H9 (cell line): ENCODE data around the gene KRTAP10-12. TPM values are rescaled to one million over a fixed set of nuclear protein-coding genes. Genes with fewer than 3 reads are reported as not detected.

Source experiments
- DNase-seq: peaks from one replicate; pipeline ENCODE4 v3.0.0-alpha.2; 2017
- H2AFZ ChIP-seq: one replicate; pipeline ENCODE4 v1.6.1; 2013; ENCODE audit warnings: mild to moderate bottlenecking, low read length, control low read depth, moderate library complexity
- H2AK5ac ChIP-seq: 2 replicates; pipeline ENCODE4 v1.6.1; 2013; ENCODE audit warnings: low read length, control low read depth, mixed read lengths; ENCODE audit not compliant: insufficient read length
- H2BK120ac ChIP-seq: one replicate; pipeline ENCODE4 v1.6.1; 2013; ENCODE audit warnings: low read depth, mild to moderate bottlenecking, low read length, control low read depth, inconsistent platforms; ENCODE audit not compliant: poor library complexity, severe bottlenecking
- H2BK12ac ChIP-seq: 2 replicates; pipeline ENCODE4 v1.6.1; 2013; ENCODE audit warnings: low read length, control low read depth, mixed read lengths, low read depth; ENCODE audit not compliant: insufficient read length
- H2BK15ac ChIP-seq: 2 replicates; pipeline ENCODE4 v1.6.1; 2013; ENCODE audit warnings: low read depth, low read length, control low read depth
- H2BK20ac ChIP-seq: one replicate; pipeline ENCODE4 v1.6.1; 2013; ENCODE audit warnings: low read depth, mild to moderate bottlenecking, low read length, control low read depth, inconsistent platforms; ENCODE audit not compliant: poor library complexity, severe bottlenecking
- H2BK5ac ChIP-seq: 2 replicates; pipeline ENCODE4 v1.6.1; 2013; ENCODE audit warnings: low read length, control low read depth, mixed read lengths; ENCODE audit not compliant: insufficient read length
- H3K14ac ChIP-seq: 2 replicates; pipeline ENCODE4 v1.6.1; 2013; ENCODE audit warnings: low read length, control low read depth; ENCODE audit not compliant: insufficient read depth
- H3K18ac ChIP-seq: 2 replicates; pipeline ENCODE4 v1.6.1; 2013; ENCODE audit warnings: low read depth, mild to moderate bottlenecking, mixed read lengths, low read length, control low read depth; ENCODE audit not compliant: insufficient read length
- H3K23ac ChIP-seq: 2 replicates; pipeline ENCODE4 v1.6.1; 2013; ENCODE audit warnings: low read length, control low read depth, mixed read lengths, low read depth; ENCODE audit not compliant: insufficient read length
- H3K23me2 ChIP-seq: 2 replicates; pipeline ENCODE4 v1.6.1; 2013; ENCODE audit warnings: low read depth, mild to moderate bottlenecking, mixed read lengths, low read length, control low read depth; ENCODE audit not compliant: insufficient read length, poor library complexity, severe bottlenecking
- H3K27ac ChIP-seq: 2 replicates; pipeline ENCODE4 v1.5.1; 2013; ENCODE audit warnings: low read length, control low read depth, mixed read lengths, low read depth; ENCODE audit not compliant: insufficient read length
- H3K27me3 ChIP-seq: 2 replicates; pipeline ENCODE4 v1.6.1; 2013; ENCODE audit warnings: low read length, control low read depth, inconsistent platforms; ENCODE audit not compliant: insufficient read depth
- H3K4ac ChIP-seq: 2 replicates; pipeline ENCODE4 v1.6.1; 2013; ENCODE audit warnings: low read depth, mild to moderate bottlenecking, control low read depth, inconsistent platforms, low read length, moderate library complexity
- H3K4me1 ChIP-seq: 2 replicates; pipeline ENCODE4 v1.6.1; 2013; ENCODE audit warnings: low read length, control low read depth, inconsistent platforms; ENCODE audit not compliant: insufficient read depth
- H3K4me2 ChIP-seq: 2 replicates; pipeline ENCODE4 v1.6.1; 2013; ENCODE audit warnings: low read length, control low read depth, mixed read lengths; ENCODE audit not compliant: insufficient read length, insufficient read depth
- H3K56ac ChIP-seq: 2 replicates; pipeline ENCODE4 v1.6.1; 2013; ENCODE audit warnings: low read depth, mild to moderate bottlenecking, mixed read lengths, low read length, control low read depth; ENCODE audit not compliant: insufficient read length
- H3K79me1 ChIP-seq: 2 replicates; pipeline ENCODE4 v1.6.1; 2013; ENCODE audit warnings: low read depth, mild to moderate bottlenecking, moderate library complexity, low read length, control low read depth, inconsistent platforms; ENCODE audit not compliant: insufficient read depth, poor library complexity, severe bottlenecking
- H3K79me2 ChIP-seq: 2 replicates; pipeline ENCODE4 v1.6.1; 2013; ENCODE audit warnings: low read length, control low read depth, inconsistent platforms; ENCODE audit not compliant: insufficient read depth
- H3K9ac ChIP-seq: 2 replicates; pipeline ENCODE4 v1.6.1; 2013; ENCODE audit warnings: low read length, control low read depth, mixed read lengths; ENCODE audit not compliant: insufficient read length; ENCODE audit errors: extremely low read depth
- H3K9me3 ChIP-seq: one replicate; pipeline ENCODE4 v1.6.1; 2013; ENCODE audit warnings: low read depth, low read length, inconsistent platforms; ENCODE audit not compliant: control insufficient read depth
- H3T11ph ChIP-seq: one replicate; pipeline ENCODE4 v1.6.1; 2013; ENCODE audit warnings: mild to moderate bottlenecking, low read length, control low read depth, inconsistent platforms
- H4K20me1 ChIP-seq: one replicate; pipeline ENCODE4 v1.6.1; 2013; ENCODE audit not compliant: control insufficient read depth, insufficient read length, insufficient read depth
- H4K5ac ChIP-seq: 2 replicates; pipeline ENCODE4 v1.6.1; 2013; ENCODE audit warnings: low read depth, mild to moderate bottlenecking, mixed read lengths, low read length, control low read depth; ENCODE audit not compliant: insufficient read length
- H4K8ac ChIP-seq: replicated peaks from 2 replicates; pipeline ENCODE4 v1.6.1; 2013; ENCODE audit warnings: low read length, control low read depth, mixed read lengths, low read depth; ENCODE audit not compliant: insufficient read length
- H4K91ac ChIP-seq: 2 replicates; pipeline ENCODE4 v1.6.1; 2013; ENCODE audit warnings: low read depth, mild to moderate bottlenecking, moderate library complexity, mixed read lengths, low read length, control low read depth; ENCODE audit not compliant: insufficient read length
- H3K27ac Mint-ChIP-seq, 3 experiments: 2 replicates in 2 of 3; 3 replicates in 1 of 3; pipeline ENCODE4 v1.8.0; 2020 to 2021; ENCODE audit warnings: mixed read lengths in 3 of 3, mild to moderate bottlenecking in 1 of 3, moderate library complexity in 1 of 3
- H3K27me3 Mint-ChIP-seq: 2 replicates; pipeline ENCODE4 v1.8.0; 2021; ENCODE audit warnings: low read depth, mild to moderate bottlenecking, moderate library complexity, mixed read lengths
- H3K36me3 Mint-ChIP-seq, 3 experiments: 2 replicates in 2 of 3; 3 replicates in 1 of 3; pipeline ENCODE4 v1.8.0; 2020 to 2021; ENCODE audit warnings: low read depth in 3 of 3, mixed read lengths in 3 of 3; ENCODE audit not compliant: insufficient read depth in 1 of 3
- H3K4me1 Mint-ChIP-seq, 2 experiments: 2 replicates each; pipeline ENCODE4 v1.8.0; 2020; ENCODE audit warnings: mixed read lengths in 2 of 2
- H3K4me3 Mint-ChIP-seq, 2 experiments: 2 replicates in 1 of 2; 3 replicates in 1 of 2; pipeline ENCODE4 v1.8.0; 2020 to 2021; ENCODE audit warnings: mild to moderate bottlenecking in 2 of 2, mixed read lengths in 2 of 2, moderate library complexity in 1 of 2
- H3K9me3 Mint-ChIP-seq, 2 experiments: 2 replicates in 1 of 2; 3 replicates in 1 of 2; pipeline ENCODE4 v1.8.0; 2020; ENCODE audit warnings: mild to moderate bottlenecking in 2 of 2, mixed read lengths in 2 of 2, moderate library complexity in 1 of 2
- CTCF ChIP-seq: fragments of 200-600 bp; sonication (generic); conservative IDR thresholded peaks from 3 replicates; pipeline ENCODE4 v1.8.0; 2021; ENCODE audit warnings: antibody characterized with exemption, mild to moderate bottlenecking
- WGBS: extraction: QIAGEN DNeasy Blood & Tissue Kit; methylation state at CpG from one replicate; pipeline ENCODE4 v1.1.7; 2013; ENCODE audit warnings: missing lambda C conversion rate, low lambda C conversion rate, mixed read lengths; ENCODE audit not compliant: insufficient read length; ENCODE audit errors: extremely low coverage; 5-methylcytosine and 5-hydroxymethylcytosine counted together
- total RNA-seq: library from RNA; stranded (reverse); gene quantifications from 2 replicates; pipeline ENCODE4 v1.2.1, GENCODE V29; 2021

KRTAP10-12 gene
- total RNA-seq, 1 experiment from 2014 or later: not detected

- no peak overlapping the region for H3K18ac ChIP-seq
- no peaks in the 10 kb centered on the region for H3K79me2 ChIP-seq
- no peak overlapping the region for H4K91ac ChIP-seq
- H2AK5ac ChIP-seq: no peak overlapping the region
- no peak overlapping the region for H3K56ac ChIP-seq
- H2BK15ac ChIP-seq: no peak overlapping the region
- no peak overlapping the region for H2BK20ac ChIP-seq
- no peak for TF ChIP-seq CTCF
- no peak overlapping the region for H2BK120ac ChIP-seq
- H3K9ac ChIP-seq: no peak overlapping the region
- H3K23ac ChIP-seq: no peak overlapping the region
- no peak overlapping the region for H4K8ac ChIP-seq
- H3K23me2 ChIP-seq: no peaks in the 10 kb centered on the region
- peaks cover 6% of the 10 kb centered on the region for H3K27me3 Mint-ChIP-seq
- no peak overlapping the region for H3K14ac ChIP-seq
- H4K20me1 ChIP-seq: no peaks in the 10 kb centered on the region
- H3K9me3 Mint-ChIP-seq: peaks cover 8 to 25% of the 10 kb centered on the region in 2 experiments
- H3K27me3 ChIP-seq: no peaks in the 10 kb centered on the region
- H3K4me1 Mint-ChIP-seq: peaks cover 32 to 36% of the 10 kb centered on the region in 2 experiments
- no peak overlapping the region for H2BK5ac ChIP-seq
- no peak overlapping the region for H3K4me3 Mint-ChIP-seq
- peak; percentile 1 for DNase-seq
- no peaks in the 10 kb centered on the region for H3K79me1 ChIP-seq
- H3T11ph ChIP-seq: no peak overlapping the region
- H3K4me1 ChIP-seq: no peaks in the 10 kb centered on the region
- H3K4ac ChIP-seq: no peak overlapping the region
- H3K27ac ChIP-seq: no peak overlapping the region
- no peak overlapping the region for H2AFZ ChIP-seq
- no peak overlapping the region for H3K4me2 ChIP-seq
- H2BK12ac ChIP-seq: no peak overlapping the region
- H3K36me3 Mint-ChIP-seq: peaks cover 4 to 9% (median 6%) of the 10 kb centered on the region in 3 experiments; a peak in 6 of 7 replicates
- H4K5ac ChIP-seq: no peak overlapping the region
- WGBS: no CpG with 5 or more reads among the region's 3 CpGs
- H3K27ac Mint-ChIP-seq: no peak overlapping the region
- peaks cover 8% of the 10 kb centered on the region for H3K9me3 ChIP-seq
Measured at GRCh38 chr21:44741921-44742320, 44.9 kb downstream of the KRTAP10-12 start.
